IPS-18c (cell line): ENCODE data around the gene WDR70.

Source experiments
- H3K4me3 ChIP-seq: 2 replicates; pipeline ENCODE4 v1.7.0; 2013; ENCODE audit warnings: low read depth, mild to moderate bottlenecking, low read length, moderate library complexity; ENCODE audit not compliant: insufficient read depth
- H3K9me3 ChIP-seq: one replicate; pipeline ENCODE4 v1.6.1; 2013; ENCODE audit warnings: mild to moderate bottlenecking, low read length, moderate library complexity; ENCODE audit not compliant: control insufficient read depth, insufficient read depth

Gene WDR70

DNA sequence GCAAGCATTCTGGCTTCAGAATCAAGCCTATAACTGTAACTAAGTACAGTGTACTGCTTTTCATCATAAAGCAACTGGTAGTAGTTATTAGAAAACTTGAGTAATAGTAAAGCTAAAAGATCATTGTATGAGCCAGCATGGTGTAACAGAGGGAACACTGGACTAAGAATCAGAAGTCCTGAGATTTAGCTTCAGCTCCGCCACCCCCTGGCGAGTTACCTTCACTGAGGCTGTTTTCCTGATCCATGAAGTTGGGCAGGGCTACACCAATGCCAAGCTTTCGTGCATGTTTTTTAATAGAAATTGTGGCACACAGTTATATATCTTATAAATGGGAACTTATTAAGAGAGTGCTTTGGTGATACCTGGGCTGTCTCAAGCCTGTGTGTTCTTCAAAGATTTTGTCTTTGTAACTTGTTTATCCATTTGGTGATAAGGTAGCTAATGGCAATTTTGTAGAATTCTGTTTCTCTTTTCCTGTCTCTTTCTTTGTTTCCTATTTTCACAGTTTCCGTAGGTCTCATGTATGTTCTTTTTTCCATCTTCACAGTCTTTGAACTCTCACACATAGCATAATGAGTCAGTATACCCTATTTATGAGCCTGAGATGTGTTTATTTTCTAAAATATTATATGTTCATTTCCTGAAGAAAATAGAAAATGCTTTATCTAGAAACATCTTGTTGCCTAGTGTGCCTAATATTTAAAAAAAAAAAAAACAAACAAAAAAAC, 358.4 kb downstream of the WDR70 start:
- Histone ChIP-seq H3K9me3 (no peaks in the 10 kb centered on the region), H3K4me3 (no peak overlapping the region)

DNA sequence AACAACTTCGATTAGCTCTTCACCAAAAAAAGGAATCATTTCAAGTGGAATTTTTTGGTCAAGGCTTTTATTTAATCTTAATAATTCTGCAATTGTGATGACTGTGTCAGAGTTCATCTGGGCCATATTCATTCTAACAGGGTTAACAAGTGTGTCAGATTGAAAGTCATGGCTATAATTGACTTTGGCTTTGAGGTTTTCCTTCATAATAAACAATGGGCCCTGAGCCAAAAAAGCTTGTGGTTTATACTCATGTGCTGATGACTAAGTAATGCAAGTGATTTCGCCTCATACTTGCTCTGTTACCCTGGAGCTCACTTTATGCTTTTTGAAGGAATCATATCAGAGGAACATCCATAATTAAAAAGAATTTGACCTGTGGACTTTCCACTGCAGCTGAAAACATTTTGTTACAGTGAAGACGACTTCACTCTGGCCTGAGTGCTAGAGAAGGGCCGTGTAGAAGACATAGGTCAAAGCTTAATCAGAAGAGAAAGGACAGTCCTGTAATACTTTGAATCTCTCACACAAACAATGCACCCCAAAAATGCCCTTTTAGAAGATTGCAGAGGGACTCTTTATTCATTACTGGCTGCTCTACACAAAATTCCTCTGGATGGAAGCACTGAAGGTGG, 359.1 kb downstream of the WDR70 start:
- Histone ChIP-seq H3K4me3 (no peak overlapping the region), H3K9me3 (no peaks in the 10 kb centered on the region)

- Histone ChIP-seq H3K9me3 (no peaks in the 10 kb centered on the region), H3K4me3 (no peak overlapping the region)
Measured at GRCh38 chr5:37738865-37739488, 359.9 kb downstream of the WDR70 start.

DNA sequence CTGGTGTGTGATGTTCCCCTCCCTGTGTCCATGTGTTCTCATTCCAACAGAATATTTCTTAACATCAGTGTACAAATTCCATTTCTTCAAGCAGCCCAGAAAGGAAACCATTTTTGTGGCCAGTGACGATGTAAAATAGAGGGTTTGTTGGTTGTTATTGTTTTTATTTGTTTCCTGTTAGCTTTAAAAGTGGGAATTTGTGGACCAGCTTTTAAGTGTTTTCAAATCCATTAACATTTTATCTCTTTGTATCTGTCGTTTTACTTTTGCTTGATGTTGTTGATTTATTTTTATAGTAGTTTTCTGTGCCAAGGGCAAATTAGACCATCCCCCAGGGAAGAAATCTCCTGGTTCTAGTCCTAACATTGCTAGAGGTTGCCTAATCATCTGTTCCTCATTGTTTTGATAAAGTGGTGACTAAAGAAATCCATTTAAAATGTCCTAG, 360.7 kb downstream of the WDR70 start:
- no peak overlapping the region for H3K4me3 ChIP-seq
- H3K9me3 ChIP-seq = no peaks in the 10 kb centered on the region

DNA sequence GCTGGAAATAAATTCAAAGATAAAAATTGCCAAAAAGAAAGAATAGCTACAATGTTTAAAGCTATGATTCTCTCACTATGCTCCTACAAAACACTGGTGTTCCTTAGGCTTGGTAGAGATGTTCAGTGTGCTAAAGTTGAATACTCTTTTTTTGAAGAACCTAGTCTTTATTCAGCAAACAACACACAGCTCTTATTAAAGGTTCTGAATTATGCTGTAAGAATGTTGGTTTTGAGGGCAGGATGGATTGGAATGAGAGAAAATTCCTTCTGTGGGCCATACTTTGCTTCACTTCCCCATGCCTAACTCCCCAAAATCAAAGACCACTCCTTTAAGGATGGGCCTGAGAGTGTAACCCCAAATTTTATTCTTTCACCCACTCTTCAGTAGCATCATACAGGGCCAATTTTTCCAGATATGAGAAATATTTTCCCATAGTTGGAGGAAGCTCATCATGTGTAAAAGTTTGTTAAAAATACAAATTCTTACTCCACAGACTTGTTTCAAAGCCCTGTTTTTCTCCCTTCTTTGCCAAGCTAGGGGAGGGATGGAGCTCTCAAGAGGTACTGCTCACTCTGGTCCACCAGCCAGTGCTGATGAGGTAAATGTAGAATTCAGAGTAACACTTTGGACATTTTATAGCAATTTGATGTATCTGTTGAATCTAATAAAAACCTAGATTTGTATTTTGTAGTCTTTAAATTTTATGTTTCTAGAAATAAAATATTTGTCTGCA, 361.4 kb downstream of the WDR70 start:
- Histone ChIP-seq H3K9me3 (no peaks in the 10 kb centered on the region), H3K4me3 (no peak overlapping the region)

DNA sequence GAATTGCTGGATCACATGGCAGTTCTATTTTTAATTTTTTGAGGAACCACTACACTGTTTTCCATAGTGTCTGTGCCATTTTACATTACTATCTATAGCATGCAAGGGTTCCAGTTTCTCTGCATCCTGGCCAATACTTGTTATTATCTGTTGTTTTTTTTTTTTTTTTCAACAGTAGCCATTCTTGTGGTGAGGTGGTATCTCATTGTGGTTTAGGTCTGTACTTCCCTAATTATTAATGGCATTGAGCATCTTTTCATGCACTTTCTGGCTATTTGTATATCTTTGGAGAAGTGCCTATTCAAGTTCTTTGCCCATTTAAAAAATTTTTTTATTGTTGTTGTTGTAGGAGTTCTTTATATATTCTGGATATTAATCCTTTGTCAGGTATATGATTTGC, 363.0 kb downstream of the WDR70 start:
- Histone ChIP-seq H3K4me3 (no peak overlapping the region), H3K9me3 (no peaks in the 10 kb centered on the region)

DNA sequence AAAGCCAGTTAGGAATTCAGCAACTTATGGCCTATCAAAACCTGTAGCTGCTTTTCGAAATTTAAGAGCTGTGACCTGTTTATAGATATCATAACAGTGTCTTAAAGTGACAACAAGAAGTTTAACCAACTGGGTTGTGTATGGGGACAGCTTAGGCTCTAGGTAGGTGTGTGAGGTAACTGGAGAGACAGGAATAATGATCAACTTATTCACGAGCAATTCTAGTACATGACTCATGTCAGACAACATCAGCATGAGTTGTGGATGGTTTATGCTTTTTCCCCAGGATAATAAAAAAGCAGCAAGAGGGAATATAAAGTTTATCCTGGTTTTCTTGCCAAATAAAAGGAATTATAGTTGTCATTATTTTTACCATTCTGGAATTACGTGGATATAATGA, 372.1 kb downstream of the WDR70 start:
- H3K9me3 ChIP-seq = no peaks in the 10 kb centered on the region

DNA sequence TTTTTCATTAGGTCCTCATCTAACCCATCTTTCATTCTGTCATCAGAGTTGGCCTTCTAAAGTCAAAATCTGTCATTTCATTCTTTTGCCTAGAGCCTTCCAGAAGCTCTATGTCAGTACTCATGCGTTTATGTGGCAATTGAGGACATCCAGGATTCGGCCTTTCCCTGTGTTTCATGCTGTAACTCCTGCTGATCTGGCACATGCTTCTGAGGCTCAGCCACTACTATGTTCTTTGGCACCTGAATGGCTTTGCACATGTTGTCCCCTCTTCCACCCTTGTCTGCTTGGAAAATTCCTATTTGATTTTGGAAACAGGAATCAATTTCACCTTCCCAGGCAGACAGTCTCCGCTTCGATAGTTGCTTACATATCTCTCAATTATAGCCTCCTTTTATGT, 375.9 kb downstream of the WDR70 start:
- Histone ChIP-seq H3K9me3 (no peaks in the 10 kb centered on the region), H3K4me3 (no peak overlapping the region)

More for the DNA sequence above, 372.1 kb downstream of the WDR70 start:
- no peak overlapping the region for H3K4me3 ChIP-seq

GRCh38 chr5:37755581-37755980, 376.5 kb downstream of the WDR70 start:
- no peaks in the 10 kb centered on the region for H3K9me3 ChIP-seq
- no peak overlapping the region for H3K4me3 ChIP-seq

- H3K4me3 ChIP-seq = no peak overlapping the region
Measured at GRCh38 chr5:37756248-37756647, 377.1 kb downstream of the WDR70 start.

DNA sequence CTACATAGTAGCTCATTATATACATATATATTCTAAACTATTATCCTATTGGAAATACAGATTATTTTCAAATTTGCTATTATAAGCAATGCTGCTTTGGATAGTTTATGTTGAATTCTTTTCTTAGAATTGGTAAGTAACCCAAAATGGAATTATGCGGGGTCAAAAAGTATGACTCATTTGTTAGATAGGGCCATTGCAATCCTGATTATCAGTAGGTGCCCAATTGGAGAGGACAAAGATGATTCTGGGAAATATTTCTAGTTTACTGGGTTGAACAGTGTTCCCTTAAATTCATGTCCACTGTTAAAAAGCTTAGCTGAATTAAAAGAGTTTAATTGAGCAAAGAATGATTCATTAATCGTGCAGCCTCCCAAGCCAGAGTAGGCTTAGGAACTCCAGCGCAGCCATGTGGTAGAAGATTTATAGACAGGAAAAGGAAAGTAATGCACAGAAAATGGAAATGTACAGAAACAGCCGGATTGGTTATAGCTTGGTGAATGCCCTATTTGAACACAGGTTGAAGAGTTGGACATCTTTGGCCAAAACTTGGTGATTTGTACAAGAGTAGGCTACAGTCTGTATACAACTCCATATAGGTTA, 379.0 kb downstream of the WDR70 start:
- H3K9me3 ChIP-seq = no peaks in the 10 kb centered on the region
- H3K4me3 ChIP-seq = no peak overlapping the region

More at GRCh38 chr5:37756248-37756647, 377.1 kb downstream of the WDR70 start:
- H3K9me3 ChIP-seq = no peaks in the 10 kb centered on the region

DNA sequence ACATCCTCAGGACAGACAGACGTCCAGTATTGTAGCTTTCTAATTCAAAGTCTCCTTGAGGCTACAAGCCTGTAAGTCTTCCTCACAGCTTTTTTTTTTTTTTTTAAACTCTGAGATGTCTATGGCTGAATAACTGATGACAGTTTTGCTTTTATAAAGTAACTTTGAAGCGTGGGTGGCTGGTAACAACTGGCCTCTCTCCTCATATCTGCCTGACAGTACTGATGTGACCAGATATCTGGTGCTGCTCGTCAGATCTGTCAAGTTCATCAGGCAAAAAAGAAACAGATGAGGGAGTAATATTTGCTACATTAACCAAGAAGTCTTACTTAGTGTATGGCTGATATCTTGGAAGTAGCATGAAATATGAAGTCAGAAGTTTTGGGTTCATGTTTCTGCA, 388.1 kb downstream of the WDR70 start:
- Histone ChIP-seq H3K4me3 (no peak overlapping the region), H3K9me3 (peaks cover 2% of the 10 kb centered on the region)

- H3K9me3 ChIP-seq = peaks cover 2% of the 10 kb centered on the region
- no peak overlapping the region for H3K4me3 ChIP-seq
Measured at GRCh38 chr5:37767961-37768360, 388.8 kb downstream of the WDR70 start.

DNA sequence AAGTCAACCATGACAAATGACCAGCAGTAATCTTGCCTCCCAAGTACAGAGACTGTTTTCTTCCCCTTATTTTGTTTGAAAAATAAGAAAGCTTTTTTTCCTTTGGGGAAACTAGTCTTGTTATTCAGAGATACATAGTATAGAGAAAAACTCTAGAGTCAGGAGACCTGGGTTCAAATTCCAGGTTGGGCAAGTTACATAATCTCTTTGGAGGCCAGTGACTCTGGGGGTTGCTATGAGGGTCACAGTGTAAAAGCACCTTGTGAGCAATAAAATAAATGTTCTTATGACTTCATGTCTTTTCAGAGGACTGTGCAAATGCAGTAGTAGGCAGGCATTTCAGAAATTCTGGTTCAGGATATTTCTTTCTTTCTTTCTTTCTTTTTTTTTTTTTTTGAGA, 389.3 kb downstream of the WDR70 start:
- H3K9me3 ChIP-seq = peaks cover 2% of the 10 kb centered on the region
- no peak overlapping the region for H3K4me3 ChIP-seq

- Histone ChIP-seq H3K9me3 (peaks cover 2% of the 10 kb centered on the region), H3K4me3 (no peak overlapping the region)
Measured at GRCh38 chr5:37769108-37769507, 390.0 kb downstream of the WDR70 start.

- peaks cover 4% of the 10 kb centered on the region for H3K9me3 ChIP-seq
Measured at GRCh38 chr5:37769840-37770239, 390.7 kb downstream of the WDR70 start.

DNA sequence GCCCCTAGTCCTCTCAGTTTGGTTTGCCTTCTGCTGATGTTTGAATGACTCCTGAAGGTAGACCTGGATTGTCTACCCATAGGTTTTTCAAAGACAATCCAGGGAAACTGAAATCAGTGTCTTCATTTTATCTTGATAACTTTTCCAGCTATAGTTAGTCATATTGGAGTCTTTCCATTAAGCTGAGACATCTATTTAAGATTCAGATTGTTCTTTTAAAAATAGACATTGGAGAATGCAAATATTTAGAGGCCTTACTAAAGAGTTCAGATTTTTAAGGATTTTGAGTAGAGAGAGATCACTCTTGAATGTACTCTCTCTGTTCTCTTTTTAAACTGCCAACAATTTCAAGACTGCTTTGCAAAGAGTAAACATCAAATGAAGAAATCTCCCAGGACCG, 391.7 kb downstream of the WDR70 start:
- H3K9me3 ChIP-seq = peaks cover 4% of the 10 kb centered on the region
- H3K4me3 ChIP-seq = no peak overlapping the region

More at GRCh38 chr5:37769840-37770239, 390.7 kb downstream of the WDR70 start:
- no peak overlapping the region for H3K4me3 ChIP-seq
